GM12873 (cell line): Measurements from ENCODE around the gene SYNPO.

Source experiments
- CTCF ChIP-seq: IDR thresholded peaks from 2 replicates; pipeline ENCODE4 v1.5.1; 2012; ENCODE audit warnings: low read depth, mild to moderate bottlenecking, moderate library complexity, low read length, control low read depth; ENCODE audit not compliant: insufficient read depth; ENCODE audit errors: missing control alignments

The SYNPO gene

GRCh38 chr5:150625831-150626746 is 14.4 kb upstream of the SYNPO start:
- no peak for TF ChIP-seq CTCF

GRCh38 chr5:150626853-150627276 is 13.6 kb upstream of the SYNPO start:
- TF ChIP-seq CTCF = no peak

- no peak for TF ChIP-seq CTCF
Observed at GRCh38 chr5:150627731-150628545, 12.5 kb upstream of the SYNPO start.

- TF ChIP-seq CTCF = no peak
Observed at GRCh38 chr5:150628936-150629485, 11.4 kb upstream of the SYNPO start.

GRCh38 chr5:150630016-150630415 is 10.4 kb upstream of the SYNPO start:
- TF ChIP-seq CTCF = no peak

GRCh38 chr5:150630461-150631325 is 9.8 kb upstream of the SYNPO start:
- no peak for TF ChIP-seq CTCF
